Kidney epithelial cell (primary cell): ENCODE measurements around the gene TTC13. TPM values are rescaled to one million over a fixed set of nuclear protein-coding genes. Genes with fewer than 3 reads are reported as not detected.
"Not testable (repeated sequence)": the region's sequence is repeated elsewhere in the genome, so short reads cannot be mapped to it uniquely, and the experiment has no call there.

Experiments used
- DNase-seq: peaks from one replicate; pipeline ENCODE4 v3.0.0-alpha.2; 2010; ENCODE audit warnings: low read depth
- H3K27me3 ChIP-seq: 2 replicates; pipeline ENCODE4 v1.6.0; 2011; ENCODE audit warnings: low read length; ENCODE audit not compliant: control insufficient read depth, insufficient read depth
- H3K36me3 ChIP-seq: 2 replicates; pipeline ENCODE4 v1.5.1; 2011; ENCODE audit warnings: low read length; ENCODE audit not compliant: control insufficient read depth, insufficient read depth
- H3K4me3 ChIP-seq: 2 replicates; pipeline ENCODE4 v1.5.1; 2011; ENCODE audit warnings: low read depth, mild to moderate bottlenecking, control low read depth, low read length
- total RNA-seq: library from RNA; depleted of rRNA; stranded (reverse); fragments of >200 nt; gene quantifications from 2 replicates; pipeline ENCODE4 v1.2.3, GENCODE V29; 2015
- TF ChIP-seq, protein P1 (sequence below): IDR thresholded peaks from 2 replicates; pipeline ENCODE4 v1.5.1; 2011; ENCODE audit warnings: mild to moderate bottlenecking, moderate library complexity, low read length, control low read depth, inconsistent platforms; ENCODE audit not compliant: insufficient read depth, poor library complexity, severe bottlenecking

TTC13 gene
- total RNA-seq, 1 donor from 2014 or later = 8.3 TPM

DNA sequence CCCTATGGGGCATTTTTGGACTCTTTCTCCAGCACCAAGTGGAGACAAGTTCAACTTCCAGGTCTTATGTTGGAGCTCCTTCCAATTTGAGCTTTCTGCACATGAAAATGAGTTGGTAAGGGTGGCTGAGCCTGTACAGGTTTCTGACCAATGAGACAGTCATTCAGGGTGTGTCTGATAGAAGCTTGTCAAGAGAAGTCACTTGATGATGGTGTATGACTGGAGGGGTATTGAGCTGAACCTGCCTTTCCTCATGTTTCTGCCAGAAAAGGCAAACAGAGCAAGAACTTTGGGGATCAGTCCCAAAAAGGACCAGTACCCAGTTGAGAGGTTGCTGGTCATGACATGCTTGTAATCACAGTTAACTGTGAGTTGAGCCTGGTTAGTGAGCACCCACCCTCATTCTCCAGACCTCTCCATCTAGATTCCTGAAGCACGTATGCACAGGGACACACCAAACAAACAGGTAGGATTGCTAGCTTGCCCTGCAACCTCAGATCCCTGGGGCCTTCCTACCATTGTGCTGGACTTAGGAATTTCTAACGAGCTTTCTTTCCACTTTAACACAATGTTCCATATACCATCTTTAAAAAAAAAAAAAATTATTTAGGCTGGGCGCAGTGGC, 34.8 kb upstream of the TTC13 start:
- DNase-seq = no peak
- Histone ChIP-seq H3K27me3 (no peaks in the 10 kb centered on the region), H3K36me3 (no peaks in the 10 kb centered on the region), H3K4me3 (no peak overlapping the region)
- TF ChIP-seq, protein P1, sequence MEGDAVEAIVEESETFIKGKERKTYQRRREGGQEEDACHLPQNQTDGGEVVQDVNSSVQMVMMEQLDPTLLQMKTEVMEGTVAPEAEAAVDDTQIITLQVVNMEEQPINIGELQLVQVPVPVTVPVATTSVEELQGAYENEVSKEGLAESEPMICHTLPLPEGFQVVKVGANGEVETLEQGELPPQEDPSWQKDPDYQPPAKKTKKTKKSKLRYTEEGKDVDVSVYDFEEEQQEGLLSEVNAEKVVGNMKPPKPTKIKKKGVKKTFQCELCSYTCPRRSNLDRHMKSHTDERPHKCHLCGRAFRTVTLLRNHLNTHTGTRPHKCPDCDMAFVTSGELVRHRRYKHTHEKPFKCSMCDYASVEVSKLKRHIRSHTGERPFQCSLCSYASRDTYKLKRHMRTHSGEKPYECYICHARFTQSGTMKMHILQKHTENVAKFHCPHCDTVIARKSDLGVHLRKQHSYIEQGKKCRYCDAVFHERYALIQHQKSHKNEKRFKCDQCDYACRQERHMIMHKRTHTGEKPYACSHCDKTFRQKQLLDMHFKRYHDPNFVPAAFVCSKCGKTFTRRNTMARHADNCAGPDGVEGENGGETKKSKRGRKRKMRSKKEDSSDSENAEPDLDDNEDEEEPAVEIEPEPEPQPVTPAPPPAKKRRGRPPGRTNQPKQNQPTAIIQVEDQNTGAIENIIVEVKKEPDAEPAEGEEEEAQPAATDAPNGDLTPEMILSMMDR = no peak

DNA sequence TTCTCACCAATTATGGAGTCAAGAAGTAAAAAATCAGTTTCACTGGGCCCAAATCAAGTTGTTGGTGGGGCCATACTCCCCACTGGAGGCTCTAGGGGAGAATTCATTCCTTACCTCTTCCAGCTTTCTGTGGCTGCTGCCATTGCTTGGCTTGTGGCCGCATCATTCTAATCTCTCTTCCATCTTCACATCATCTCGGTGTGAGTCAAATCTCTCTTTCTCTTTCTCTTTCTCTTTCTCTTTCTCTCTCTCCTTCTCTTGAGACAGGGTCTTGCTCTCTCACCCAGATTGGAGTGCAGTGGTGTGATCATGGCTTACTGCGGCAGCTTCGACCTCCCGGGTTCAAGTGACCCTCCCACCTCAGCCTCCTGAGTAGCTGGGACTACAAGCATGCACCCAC, 33.3 kb upstream of the TTC13 start:
- Histone ChIP-seq H3K4me3 (no peak overlapping the region), H3K36me3 (no peaks in the 10 kb centered on the region), H3K27me3 (no peaks in the 10 kb centered on the region)
- TF ChIP-seq, protein P1 = no peak
- no peak for DNase-seq

DNA sequence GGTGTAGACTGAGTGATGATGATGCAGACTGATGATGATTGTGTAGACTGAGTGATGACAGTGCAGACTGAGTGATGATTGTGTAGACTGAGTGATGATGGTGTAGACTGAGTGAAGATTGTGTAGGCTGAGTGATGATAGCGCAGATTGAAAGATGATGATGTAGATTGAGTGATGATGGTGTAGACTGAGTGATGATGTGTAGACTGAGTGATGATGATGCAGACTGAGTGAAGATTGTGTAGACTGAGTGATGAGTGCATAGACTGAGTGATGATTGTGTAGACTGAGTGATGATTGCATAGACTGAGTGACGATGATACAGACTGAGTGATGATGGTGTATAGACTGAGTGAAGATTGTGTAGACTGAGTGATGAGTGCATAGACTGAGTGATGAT, 32.7 kb upstream of the TTC13 start:
- no peaks in the 10 kb centered on the region for H3K36me3 ChIP-seq
- H3K27me3 ChIP-seq = no peaks in the 10 kb centered on the region
- TF ChIP-seq, protein P1 = no peak
- no peak for DNase-seq
- no peak overlapping the region for H3K4me3 ChIP-seq

GRCh38 chr1:231007535-231007934, 28.9 kb upstream of the TTC13 start:
- not testable (repeated sequence) for DNase-seq, H3K36me3 ChIP-seq, H3K27me3 ChIP-seq, H3K4me3 ChIP-seq

DNA sequence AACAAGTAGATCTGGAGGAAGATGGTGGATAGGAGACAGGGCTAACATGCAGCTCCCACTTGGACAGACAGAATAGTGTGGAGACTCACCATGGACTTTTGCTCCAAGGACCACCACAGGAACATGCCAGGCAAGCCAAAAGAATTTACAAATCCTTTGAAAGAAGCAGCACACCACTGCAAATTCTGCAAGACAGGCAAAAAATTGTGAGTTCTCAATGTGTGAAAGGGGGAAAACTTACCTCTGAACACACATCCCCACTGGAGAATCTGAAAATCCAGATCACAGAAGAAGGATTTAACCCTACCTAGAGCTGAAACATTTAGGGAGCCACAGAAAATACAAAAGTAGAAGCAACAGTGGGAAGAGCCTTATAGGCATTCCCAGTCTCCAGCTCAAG, 23.2 kb upstream of the TTC13 start:
- TF ChIP-seq, protein P1 = no peak
- peaks cover 1% of the 10 kb centered on the region for H3K36me3 ChIP-seq
- no peaks in the 10 kb centered on the region for H3K27me3 ChIP-seq
- H3K4me3 ChIP-seq = no peak overlapping the region
- DNase-seq = no peak

DNA sequence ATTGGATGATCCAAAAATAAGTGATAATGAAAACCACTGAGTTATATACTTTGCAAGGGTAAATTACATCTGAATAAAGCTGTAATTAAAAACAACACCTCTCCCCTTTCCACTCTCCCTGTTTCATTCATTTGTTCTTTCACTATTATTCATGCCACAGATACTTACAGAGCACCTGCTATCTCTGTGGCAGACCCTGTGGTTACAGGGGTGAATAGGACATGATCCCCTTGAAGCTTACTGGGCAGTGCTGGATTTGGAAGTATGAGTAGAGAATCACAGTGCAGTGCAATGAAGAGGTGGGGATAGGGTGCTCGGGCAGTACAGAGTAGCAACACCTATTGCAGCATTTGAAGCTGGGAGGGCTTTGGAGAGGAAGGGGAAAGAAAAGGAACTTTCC, 22.0 kb upstream of the TTC13 start:
- no peak for DNase-seq
- TF ChIP-seq, protein P1 = no peak
- Histone ChIP-seq H3K4me3 (no peak overlapping the region), H3K36me3 (peaks cover 1% of the 10 kb centered on the region), H3K27me3 (no peaks in the 10 kb centered on the region)
